Omental fat pad (tissue), 4 donors: ENCODE data around the gene PNPLA5. TPM values are rescaled to one million over a fixed set of nuclear protein-coding genes. Genes with fewer than 3 reads are reported as not detected.

ENCODE experiments used
- ATAC-seq: fragments of 150-250 bp; one replicate; pipeline ENCODE4 v1.9.1; 2016; ENCODE audit warnings: mild to moderate bottlenecking, moderate library complexity; ENCODE audit not compliant: low FRiP score
- DNase-seq: peaks from one replicate; pipeline ENCODE4 v3.0.0-alpha.2; 2019; ENCODE audit warnings: low spot score
- total RNA-seq, 4 donors: library from RNA; depleted of rRNA; stranded (reverse); fragments of >200 nt; gene quantifications; one replicate each; pipeline ENCODE4 v1.1.0, GENCODE V29; 2016
- TF ChIP-seq, protein P1 (sequence below), 3 donors: fragments of 450-650 bp; IDR thresholded peaks; one replicate each; pipeline ENCODE4 v1.5.1; 2016 to 2017; ENCODE audit warnings: antibody characterized with exemption in 3 of 3, mild to moderate bottlenecking in 3 of 3, moderate library complexity in 2 of 3

PNPLA5 gene, protein sequence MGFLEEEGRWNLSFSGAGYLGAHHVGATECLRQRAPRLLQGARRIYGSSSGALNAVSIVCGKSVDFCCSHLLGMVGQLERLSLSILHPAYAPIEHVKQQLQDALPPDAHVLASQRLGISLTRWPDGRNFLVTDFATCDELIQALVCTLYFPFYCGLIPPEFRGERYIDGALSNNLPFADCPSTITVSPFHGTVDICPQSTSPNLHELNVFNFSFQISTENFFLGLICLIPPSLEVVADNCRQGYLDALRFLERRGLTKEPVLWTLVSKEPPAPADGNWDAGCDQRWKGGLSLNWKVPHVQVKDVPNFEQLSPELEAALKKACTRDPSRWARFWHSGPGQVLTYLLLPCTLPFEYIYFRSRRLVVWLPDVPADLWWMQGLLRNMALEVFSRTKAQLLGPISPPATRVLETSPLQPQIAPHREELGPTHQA
- not detected for total RNA-seq

DNA sequence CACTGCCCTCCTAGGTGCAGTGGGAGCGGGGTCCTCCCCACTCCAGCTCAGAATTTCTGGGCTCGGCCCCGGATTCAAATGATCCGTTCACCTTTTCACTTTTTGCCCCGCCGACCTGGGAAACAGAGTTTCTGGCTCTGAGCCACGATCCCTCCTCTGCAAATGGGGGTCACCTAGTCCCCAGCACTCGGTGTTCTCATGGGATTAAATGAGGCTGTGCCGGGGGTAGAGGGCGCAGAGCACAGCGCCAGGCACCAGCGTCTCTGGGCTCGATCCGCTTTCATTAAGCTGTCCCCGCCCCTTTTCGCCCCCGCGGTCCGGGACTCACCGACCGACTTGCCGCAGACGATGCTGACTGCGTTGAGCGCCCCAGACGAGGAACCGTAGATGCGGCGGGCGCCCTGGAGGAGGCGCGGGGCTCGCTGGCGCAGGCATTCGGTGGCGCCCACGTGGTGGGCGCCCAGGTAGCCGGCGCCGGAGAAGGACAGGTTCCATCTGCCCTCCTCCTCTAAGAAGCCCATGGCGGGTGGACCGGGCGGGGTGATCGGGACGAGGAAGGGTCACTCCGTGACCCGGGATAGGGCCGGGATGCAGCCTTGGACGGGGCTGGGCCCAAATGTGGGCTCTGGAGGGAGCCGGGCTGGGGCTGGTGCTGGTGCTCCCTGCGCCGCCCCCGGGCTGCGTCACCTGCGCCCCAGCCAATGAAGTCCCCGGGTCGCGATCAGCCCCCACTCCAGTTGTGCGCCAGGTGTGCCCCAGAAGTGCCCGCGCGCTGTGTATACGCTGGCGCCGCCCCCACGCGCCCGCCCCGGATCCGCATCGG lies at the start of gene PNPLA5:
Gene PNPLA5 (minus strand): TSS at position 654 of the 823 bp plus-strand sequence. CDS start 133 bp downstream, at position 521.
- DNase-seq (no peak), ATAC-seq (no peak)
- TF ChIP-seq, protein P1, sequence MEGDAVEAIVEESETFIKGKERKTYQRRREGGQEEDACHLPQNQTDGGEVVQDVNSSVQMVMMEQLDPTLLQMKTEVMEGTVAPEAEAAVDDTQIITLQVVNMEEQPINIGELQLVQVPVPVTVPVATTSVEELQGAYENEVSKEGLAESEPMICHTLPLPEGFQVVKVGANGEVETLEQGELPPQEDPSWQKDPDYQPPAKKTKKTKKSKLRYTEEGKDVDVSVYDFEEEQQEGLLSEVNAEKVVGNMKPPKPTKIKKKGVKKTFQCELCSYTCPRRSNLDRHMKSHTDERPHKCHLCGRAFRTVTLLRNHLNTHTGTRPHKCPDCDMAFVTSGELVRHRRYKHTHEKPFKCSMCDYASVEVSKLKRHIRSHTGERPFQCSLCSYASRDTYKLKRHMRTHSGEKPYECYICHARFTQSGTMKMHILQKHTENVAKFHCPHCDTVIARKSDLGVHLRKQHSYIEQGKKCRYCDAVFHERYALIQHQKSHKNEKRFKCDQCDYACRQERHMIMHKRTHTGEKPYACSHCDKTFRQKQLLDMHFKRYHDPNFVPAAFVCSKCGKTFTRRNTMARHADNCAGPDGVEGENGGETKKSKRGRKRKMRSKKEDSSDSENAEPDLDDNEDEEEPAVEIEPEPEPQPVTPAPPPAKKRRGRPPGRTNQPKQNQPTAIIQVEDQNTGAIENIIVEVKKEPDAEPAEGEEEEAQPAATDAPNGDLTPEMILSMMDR (IDR thresholded peaks at IDR 0.05): no peak

DNA sequence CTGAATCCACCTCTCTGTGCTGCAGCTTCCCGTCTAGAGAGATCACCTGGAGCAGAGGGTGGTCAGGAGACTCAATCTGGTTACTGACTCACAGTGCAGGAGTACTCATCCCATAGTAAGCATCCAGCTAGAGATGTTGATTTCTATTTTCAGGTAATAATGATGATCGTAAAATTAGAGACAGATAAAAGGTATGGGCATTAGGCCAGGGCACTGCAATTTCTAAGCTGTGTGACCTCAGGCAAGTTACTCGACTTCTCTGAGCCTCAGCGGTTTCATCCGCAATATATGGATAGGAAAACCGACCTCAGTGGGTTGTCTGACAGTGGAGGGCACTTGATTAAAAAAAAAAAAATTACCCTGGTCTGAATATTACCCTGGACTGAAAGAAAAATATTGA lies 49.6 kb upstream of the PNPLA5 start:
- TF ChIP-seq, protein P1 (IDR thresholded peaks at IDR 0.05): no peak
- ATAC-seq (no peak), DNase-seq (no peak)

DNA sequence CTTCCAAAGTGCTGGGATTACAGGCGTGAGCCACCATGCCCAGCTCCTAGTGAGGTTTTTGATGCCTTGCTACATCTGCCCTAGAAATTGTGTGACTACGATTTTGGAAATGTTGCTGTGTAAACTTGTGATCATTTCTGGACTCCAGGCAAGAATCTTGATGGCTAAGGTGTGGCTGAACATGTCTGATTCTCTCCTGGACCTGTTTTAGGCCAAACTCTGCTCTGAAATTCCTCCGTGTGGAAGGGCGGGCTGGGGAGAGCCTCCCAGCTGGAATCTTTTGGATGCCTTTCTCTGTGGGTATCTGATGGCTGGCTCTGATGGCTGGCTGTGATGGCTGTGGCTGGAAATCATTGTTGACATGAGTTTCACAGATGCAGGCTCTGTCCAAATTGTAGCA lies 40.0 kb upstream of the PNPLA5 start:
- TF ChIP-seq, protein P1 (IDR thresholded peaks at IDR 0.05): no peak
- DNase-seq (no peak), ATAC-seq (no peak)

DNA sequence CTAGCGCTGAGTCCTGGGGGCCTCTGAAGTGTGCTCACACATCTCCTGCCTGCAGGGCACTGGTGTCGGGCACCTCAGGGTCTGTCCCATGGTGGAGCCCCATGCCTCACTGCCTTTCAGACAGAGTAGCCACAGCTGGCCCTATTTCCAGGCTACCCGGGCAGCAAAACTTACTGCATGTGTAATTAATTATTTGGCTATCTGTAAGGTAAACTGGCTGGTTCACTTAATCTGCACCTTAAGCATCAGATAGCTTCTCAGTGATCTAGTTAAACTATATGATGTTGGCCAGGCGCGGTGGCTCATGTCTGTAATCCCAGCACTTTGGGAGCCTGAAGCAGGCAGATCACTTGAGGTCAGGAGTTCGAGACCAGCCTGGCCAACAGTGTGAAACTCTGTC lies 37.1 kb upstream of the PNPLA5 start:
- no peak for DNase-seq
- TF ChIP-seq, protein P1 (IDR thresholded peaks at IDR 0.05): no peak
- no peak for ATAC-seq

DNA sequence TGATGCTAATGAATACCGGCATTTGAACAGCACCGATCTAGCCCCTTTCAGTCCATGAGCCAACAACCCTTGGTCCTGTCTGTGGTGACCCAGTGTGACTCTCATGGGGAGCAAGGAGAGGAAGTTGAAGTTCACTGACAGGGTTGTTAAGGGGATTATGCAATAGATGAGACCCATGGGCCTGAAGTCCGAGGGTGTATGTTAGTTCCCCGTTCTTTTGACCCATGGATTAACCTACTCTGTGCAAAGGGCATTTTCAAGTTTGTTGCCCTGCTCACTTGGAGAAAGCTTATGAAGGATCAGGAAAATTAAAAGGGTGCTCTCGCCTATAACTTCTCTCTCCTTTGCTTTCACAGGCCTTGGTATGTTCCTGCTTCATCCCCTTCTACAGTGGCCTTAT lies 36.7 kb upstream of the PNPLA5 start:
- ATAC-seq (no peak), DNase-seq (no peak)
- TF ChIP-seq, protein P1 (IDR thresholded peaks at IDR 0.05): no peak

DNA sequence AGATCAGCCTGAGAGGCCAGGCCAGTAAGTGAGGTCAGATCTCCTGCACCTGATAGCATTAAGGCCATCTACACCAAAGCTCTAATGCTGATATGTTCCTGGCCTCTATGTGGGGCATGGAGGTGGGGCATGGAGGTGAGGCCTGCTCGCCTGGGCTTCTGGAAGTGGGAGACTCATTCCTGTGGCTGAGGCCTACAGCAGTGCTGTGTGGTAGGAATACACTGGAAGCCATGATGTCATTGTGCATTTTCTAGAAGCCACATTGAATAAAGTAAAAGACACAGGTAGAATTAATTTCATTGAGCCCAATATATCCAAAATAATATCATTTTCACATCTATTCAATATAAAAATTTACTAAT lies 34.5 kb upstream of the PNPLA5 start:
- ATAC-seq: no peak

More for the DNA sequence above, 34.5 kb upstream of the PNPLA5 start:
- no peak for DNase-seq
- TF ChIP-seq, protein P1 (IDR thresholded peaks at IDR 0.05): no peak
